PFSK-1 (cell line): ENCODE measurements around the gene SYNJ2.

Experiments
- POLR2AphosphoS5 ChIP-seq: IDR thresholded peaks from 2 replicates; pipeline ENCODE4 v1.6.1; 2012; ENCODE audit warnings: low read depth, mild to moderate bottlenecking, control low read depth, low read length, moderate library complexity
- REST ChIP-seq, 2 experiments: IDR thresholded peaks; 2 replicates each; pipeline versions ENCODE4 v1.6.1 to v1.8.0; 2011 to 2012; ENCODE audit warnings: low read depth in 2 of 2, low read length in 2 of 2, control low read depth in 1 of 2, inconsistent platforms in 1 of 2, mild to moderate bottlenecking in 1 of 2, moderate library complexity in 1 of 2; ENCODE audit not compliant: insufficient read depth in 1 of 2
- TAF1 ChIP-seq: IDR thresholded peaks from 2 replicates; pipeline ENCODE4 v1.6.1; 2012; ENCODE audit warnings: low read length, control low read depth, borderline replicate concordance; ENCODE audit not compliant: insufficient read depth

DNA sequence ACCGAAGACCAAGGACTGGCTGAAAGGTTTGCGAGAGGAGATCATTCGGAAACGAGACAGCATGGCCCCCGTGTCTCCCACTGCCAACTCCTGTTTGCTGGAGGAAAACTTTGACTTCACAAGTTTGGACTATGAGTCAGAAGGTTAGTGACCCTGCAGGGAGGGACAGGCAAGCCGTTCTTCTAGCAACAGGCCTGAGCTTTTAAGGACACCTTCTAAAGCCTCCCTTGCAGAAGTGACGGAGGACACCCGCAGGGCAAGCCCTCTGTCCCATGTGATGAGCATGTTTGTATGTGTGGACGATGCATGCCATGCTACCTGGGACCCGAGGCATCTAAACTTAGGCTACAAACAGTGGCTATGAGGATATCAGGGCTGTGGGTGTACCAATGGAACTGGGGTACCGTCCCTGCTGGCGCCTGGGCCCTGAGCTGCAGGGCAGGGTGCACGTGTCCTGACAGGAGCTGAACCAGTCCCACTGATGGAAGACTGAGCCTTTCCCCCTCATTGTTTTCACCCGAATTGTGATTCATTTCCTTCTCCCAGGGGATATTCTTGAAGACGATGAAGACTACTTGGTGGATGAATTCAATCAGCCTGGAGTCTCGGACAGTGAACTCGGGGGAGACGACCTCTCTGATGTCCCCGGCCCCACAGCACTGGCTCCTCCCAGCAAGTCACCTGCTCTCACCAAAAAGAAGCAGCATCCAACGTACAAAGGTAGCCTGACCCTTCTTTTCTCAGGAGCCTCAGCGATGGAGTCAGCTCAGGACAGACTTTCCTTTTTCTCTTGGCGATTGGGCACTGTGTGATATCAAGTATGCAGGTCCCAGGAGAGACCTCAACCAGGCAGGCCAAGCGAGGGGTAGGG, 102.0 kb downstream of the SYNJ2 start:
- TF ChIP-seq TAF1 (no peak), POLR2AphosphoS5 (no peak), REST (IDR thresholded peaks at IDR 0.05; ENCODE audit: insufficient read depth in 1 of 2, low read depth in 2 of 2, low read length in 2 of 2) (no peak)
